Esophagus muscularis mucosa (tissue), 4 donors: ENCODE data around the gene RIPPLY1.
"Not testable (repeated sequence)": the region's sequence is repeated elsewhere in the genome, so short reads cannot be mapped to it uniquely, and the experiment has no call there.

Experiments used
- EP300 ChIP-seq: sonication (generic); formaldehyde crosslinking; IDR thresholded peaks from one replicate; pipeline ENCODE4 v1.6.1; 2017; ENCODE audit warnings: antibody characterized with exemption
- POLR2A ChIP-seq: fragments of 450-650 bp; IDR thresholded peaks from one replicate; pipeline ENCODE4 v1.6.1; 2017; ENCODE audit warnings: antibody characterized with exemption, moderate library complexity, mild to moderate bottlenecking, low read depth
- TF ChIP-seq, protein P1 (sequence below), 3 experiments: fragments of 200-600 bp in 2 of 3; fragments of 450-650 bp in 1 of 3; sonication (generic) in 2 of 3; IDR thresholded peaks; one replicate each; pipeline ENCODE4 v1.5.1; 2017 to 2019; ENCODE audit warnings: antibody characterized with exemption in 3 of 3, mild to moderate bottlenecking in 2 of 3, moderate library complexity in 1 of 3

DNA sequence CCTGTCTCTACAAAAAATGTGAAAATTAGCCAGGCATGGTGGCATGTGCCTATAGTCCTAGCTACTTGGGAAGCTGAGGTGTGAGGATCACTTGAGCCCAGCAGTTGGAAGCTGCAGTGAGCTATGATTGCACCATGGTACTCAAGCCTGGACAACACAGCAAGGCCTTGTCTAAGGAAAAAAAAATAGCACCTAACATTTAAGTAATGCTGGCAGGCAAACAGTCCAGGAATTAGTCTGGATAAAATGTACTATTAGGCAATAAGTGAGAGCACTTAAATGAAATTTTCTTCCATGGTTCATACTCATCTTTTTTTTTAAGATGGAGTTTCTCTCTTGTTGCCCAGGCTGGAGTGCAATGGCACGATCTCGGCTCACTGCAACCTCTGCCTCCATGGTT lies 30.3 kb downstream of the RIPPLY1 start:
- TF ChIP-seq EP300, POLR2A: not testable (repeated sequence)
- TF ChIP-seq, protein P1, sequence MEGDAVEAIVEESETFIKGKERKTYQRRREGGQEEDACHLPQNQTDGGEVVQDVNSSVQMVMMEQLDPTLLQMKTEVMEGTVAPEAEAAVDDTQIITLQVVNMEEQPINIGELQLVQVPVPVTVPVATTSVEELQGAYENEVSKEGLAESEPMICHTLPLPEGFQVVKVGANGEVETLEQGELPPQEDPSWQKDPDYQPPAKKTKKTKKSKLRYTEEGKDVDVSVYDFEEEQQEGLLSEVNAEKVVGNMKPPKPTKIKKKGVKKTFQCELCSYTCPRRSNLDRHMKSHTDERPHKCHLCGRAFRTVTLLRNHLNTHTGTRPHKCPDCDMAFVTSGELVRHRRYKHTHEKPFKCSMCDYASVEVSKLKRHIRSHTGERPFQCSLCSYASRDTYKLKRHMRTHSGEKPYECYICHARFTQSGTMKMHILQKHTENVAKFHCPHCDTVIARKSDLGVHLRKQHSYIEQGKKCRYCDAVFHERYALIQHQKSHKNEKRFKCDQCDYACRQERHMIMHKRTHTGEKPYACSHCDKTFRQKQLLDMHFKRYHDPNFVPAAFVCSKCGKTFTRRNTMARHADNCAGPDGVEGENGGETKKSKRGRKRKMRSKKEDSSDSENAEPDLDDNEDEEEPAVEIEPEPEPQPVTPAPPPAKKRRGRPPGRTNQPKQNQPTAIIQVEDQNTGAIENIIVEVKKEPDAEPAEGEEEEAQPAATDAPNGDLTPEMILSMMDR (IDR thresholded peaks at IDR 0.05) = not testable (repeated sequence)
